Skeletal muscle satellite cell (primary cell): ENCODE results near the gene CHAMP1.
"Not testable (repeated sequence)": the region's sequence is repeated elsewhere in the genome, so short reads cannot be mapped to it uniquely, and the experiment has no call there.

Experiments
- H3K27me3 ChIP-seq: 2 replicates; pipeline ENCODE4 v1.7.0; 2013; ENCODE audit warnings: low read length; ENCODE audit not compliant: control insufficient read depth, insufficient read depth
- H3K36me3 ChIP-seq: 2 replicates; pipeline ENCODE4 v1.7.0; 2013; ENCODE audit warnings: mild to moderate bottlenecking, control low read depth, low read length; ENCODE audit not compliant: insufficient read depth
- H3K4me1 ChIP-seq: 2 replicates; pipeline ENCODE4 v1.7.0; 2013; ENCODE audit warnings: low read length; ENCODE audit not compliant: control insufficient read depth, insufficient read depth
- H3K4me2 ChIP-seq: 2 replicates; pipeline ENCODE4 v1.7.0; 2013; ENCODE audit warnings: mild to moderate bottlenecking, low read length
- H3K4me3 ChIP-seq: 2 replicates; pipeline ENCODE4 v1.7.0; 2013; ENCODE audit warnings: low read length
- H3K9ac ChIP-seq: 2 replicates; pipeline ENCODE4 v1.7.0; 2013; ENCODE audit warnings: mild to moderate bottlenecking, low read depth, low read length, moderate library complexity
- H3K9me3 ChIP-seq: replicated peaks from 2 replicates; pipeline ENCODE4 v1.7.0; 2013; ENCODE audit warnings: mild to moderate bottlenecking, control low read depth, low read length

CHAMP1 gene

GRCh38 chr13:114321256-114321655 lies 7.0 kb downstream of the CHAMP1 start:
- no peak overlapping the region for H3K4me3 ChIP-seq
- peaks cover 33% of the 10 kb centered on the region for H3K4me1 ChIP-seq
- H3K9ac ChIP-seq = no peak overlapping the region
- no peaks in the 10 kb centered on the region for H3K9me3 ChIP-seq
- no peaks in the 10 kb centered on the region for H3K27me3 ChIP-seq
- H3K36me3 ChIP-seq = peaks cover 58% of the 10 kb centered on the region
- H3K4me2 ChIP-seq = no peak overlapping the region

DNA sequence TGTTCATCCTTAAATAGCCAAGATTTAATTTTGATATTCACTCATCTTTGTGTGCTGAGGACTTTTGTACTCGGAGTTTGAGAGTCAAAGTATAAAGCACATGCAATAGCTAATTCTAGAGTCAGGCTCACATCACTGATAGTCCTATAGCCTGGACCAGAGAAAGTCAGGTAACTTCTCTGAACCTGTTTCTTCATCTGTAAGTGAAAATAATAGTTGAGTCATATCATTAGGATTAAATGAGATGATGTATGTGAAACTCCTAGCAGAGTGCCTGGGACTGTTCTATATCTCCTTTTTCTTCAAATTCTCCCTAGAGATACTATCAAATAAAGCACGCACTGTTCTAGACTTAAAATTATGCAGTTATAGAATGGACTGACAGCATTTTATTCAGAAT lies 9.0 kb downstream of the CHAMP1 start:
- no peak overlapping the region for H3K9ac ChIP-seq
- no peaks in the 10 kb centered on the region for H3K9me3 ChIP-seq
- no peak overlapping the region for H3K4me3 ChIP-seq
- no peaks in the 10 kb centered on the region for H3K27me3 ChIP-seq
- peaks cover 21% of the 10 kb centered on the region for H3K4me1 ChIP-seq
- H3K36me3 ChIP-seq = peaks cover 72% of the 10 kb centered on the region
- no peak overlapping the region for H3K4me2 ChIP-seq

GRCh38 chr13:114324334-114324733 lies 10.0 kb downstream of the CHAMP1 start:
- Histone ChIP-seq H3K4me2 (no peak overlapping the region), H3K4me3 (no peak overlapping the region), H3K36me3 (peaks cover 80% of the 10 kb centered on the region), H3K9ac (no peak overlapping the region), H3K9me3 (no peaks in the 10 kb centered on the region), H3K27me3 (no peaks in the 10 kb centered on the region), H3K4me1 (peaks cover 11% of the 10 kb centered on the region)

- Histone ChIP-seq H3K4me1 (no peaks in the 10 kb centered on the region), H3K27me3 (no peaks in the 10 kb centered on the region), H3K9ac (no peak overlapping the region), H3K36me3 (peaks cover 75% of the 10 kb centered on the region), H3K9me3 (no peaks in the 10 kb centered on the region), H3K4me2 (no peak overlapping the region), H3K4me3 (no peak overlapping the region)
These were observed 11.4 kb downstream of the CHAMP1 start for GRCh38 chr13:114325729-114326128.

GRCh38 chr13:114328034-114328433 lies 13.7 kb downstream of the CHAMP1 start:
- Histone ChIP-seq H3K4me3 (no peak overlapping the region), H3K4me2 (no peak overlapping the region), H3K27me3 (no peaks in the 10 kb centered on the region), H3K4me1 (no peaks in the 10 kb centered on the region), H3K9ac (no peak overlapping the region), H3K36me3 (peaks cover 54% of the 10 kb centered on the region), H3K9me3 (no peaks in the 10 kb centered on the region)

DNA sequence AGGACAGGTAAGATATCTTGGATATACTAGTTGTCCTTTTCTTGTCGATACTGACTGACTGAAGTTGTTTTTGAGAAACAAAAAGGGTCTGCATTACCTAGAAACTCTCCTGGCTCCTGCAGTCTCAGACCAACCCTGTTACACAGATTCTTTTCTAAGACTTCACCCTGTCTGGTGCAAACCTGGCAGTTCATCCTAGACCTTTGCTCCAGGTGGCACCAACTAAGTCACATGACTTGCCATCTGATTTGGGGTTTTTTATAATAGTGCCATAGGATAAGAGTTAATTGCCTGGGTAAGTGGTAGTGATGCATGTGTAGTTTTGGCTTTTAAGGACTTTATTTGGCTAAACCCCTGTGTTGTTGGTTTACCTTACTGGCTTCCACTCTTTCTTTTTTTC lies 14.3 kb downstream of the CHAMP1 start:
- H3K4me2 ChIP-seq = no peak overlapping the region
- no peak overlapping the region for H3K9ac ChIP-seq
- no peaks in the 10 kb centered on the region for H3K9me3 ChIP-seq
- no peaks in the 10 kb centered on the region for H3K27me3 ChIP-seq
- H3K4me3 ChIP-seq = no peak overlapping the region
- no peaks in the 10 kb centered on the region for H3K4me1 ChIP-seq
- H3K36me3 ChIP-seq = peaks cover 49% of the 10 kb centered on the region

DNA sequence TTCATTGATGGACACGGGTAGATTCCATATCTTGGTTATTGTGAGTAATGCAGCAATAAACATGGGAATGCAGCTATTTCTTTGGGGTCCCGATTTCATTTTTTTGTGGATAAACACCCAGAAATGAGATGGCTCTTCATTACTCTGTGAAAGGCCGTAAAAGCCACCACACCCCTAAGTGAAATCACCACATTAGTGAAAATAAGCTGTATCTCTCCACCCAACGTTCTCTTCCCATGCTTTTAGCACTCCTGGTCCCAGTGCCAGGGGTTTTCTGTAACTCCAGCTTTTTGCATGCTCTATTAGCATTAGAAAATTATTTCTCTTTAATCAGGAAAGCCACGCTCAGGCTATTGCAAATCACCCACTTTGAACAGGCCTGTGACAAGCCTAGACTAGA lies 15.8 kb downstream of the CHAMP1 start:
- Histone ChIP-seq H3K4me1 (no peaks in the 10 kb centered on the region), H3K36me3 (peaks cover 34% of the 10 kb centered on the region), H3K27me3 (no peaks in the 10 kb centered on the region), H3K4me3 (no peak overlapping the region), H3K9ac (no peak overlapping the region), H3K4me2 (no peak overlapping the region), H3K9me3 (no peaks in the 10 kb centered on the region)

DNA sequence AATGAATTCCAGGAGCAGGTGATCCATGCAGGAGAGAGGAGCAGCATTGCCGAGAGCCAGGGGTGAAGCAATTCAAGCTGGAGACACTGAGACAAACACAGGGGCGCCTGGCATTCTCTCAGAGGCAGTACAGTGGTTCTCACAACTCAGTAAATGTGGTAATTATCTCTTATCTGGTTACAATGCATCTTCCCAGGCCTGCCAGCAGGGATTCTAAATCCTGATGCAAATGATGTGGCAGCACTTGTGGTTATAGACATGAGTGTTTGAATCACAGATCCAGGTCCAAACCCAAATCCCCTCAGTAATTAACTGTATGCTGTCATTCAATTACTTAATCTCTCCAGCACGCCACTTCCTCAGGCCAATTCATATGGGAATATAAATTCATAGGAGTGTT lies 19.6 kb downstream of the CHAMP1 start:
- H3K36me3 ChIP-seq, H3K27me3 ChIP-seq, H3K9ac ChIP-seq, H3K4me3 ChIP-seq, H3K4me2 ChIP-seq, H3K9me3 ChIP-seq, H3K4me1 ChIP-seq: not testable (repeated sequence)

- no peak overlapping the region for H3K4me3 ChIP-seq
- no peaks in the 10 kb centered on the region for H3K9me3 ChIP-seq
- no peaks in the 10 kb centered on the region for H3K36me3 ChIP-seq
- no peak overlapping the region for H3K9ac ChIP-seq
- H3K4me2 ChIP-seq = no peak overlapping the region
- H3K27me3 ChIP-seq = no peaks in the 10 kb centered on the region
- H3K4me1 ChIP-seq = no peaks in the 10 kb centered on the region
These were observed 20.2 kb downstream of the CHAMP1 start for GRCh38 chr13:114334305-114335053.

DNA sequence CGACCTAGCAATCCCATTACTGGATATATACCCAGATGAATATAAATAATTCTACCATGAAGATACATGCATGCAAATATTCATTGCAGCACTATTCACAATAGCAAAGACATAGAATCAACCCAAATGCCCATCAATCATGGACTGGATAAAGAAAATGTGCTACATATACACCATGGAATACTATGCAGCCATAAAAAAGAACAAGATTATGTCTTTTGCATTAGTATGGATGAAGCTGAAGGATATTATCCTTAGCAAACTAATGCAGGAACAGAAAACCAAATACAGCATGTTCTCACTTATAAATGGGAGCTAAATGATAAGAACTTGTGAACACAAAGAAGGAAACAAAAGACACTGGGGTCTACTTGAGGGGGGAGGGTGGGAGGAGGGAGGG lies 22.2 kb downstream of the CHAMP1 start:
- H3K4me2 ChIP-seq, H3K9ac ChIP-seq, H3K36me3 ChIP-seq, H3K9me3 ChIP-seq, H3K27me3 ChIP-seq, H3K4me3 ChIP-seq, H3K4me1 ChIP-seq: not testable (repeated sequence)

GRCh38 chr13:114338959-114339358 lies 24.7 kb downstream of the CHAMP1 start:
- Histone ChIP-seq H3K9ac (no peak overlapping the region), H3K9me3 (no peaks in the 10 kb centered on the region), H3K4me1 (no peaks in the 10 kb centered on the region), H3K27me3 (no peaks in the 10 kb centered on the region), H3K4me3 (no peak overlapping the region), H3K4me2 (no peak overlapping the region), H3K36me3 (no peaks in the 10 kb centered on the region)

DNA sequence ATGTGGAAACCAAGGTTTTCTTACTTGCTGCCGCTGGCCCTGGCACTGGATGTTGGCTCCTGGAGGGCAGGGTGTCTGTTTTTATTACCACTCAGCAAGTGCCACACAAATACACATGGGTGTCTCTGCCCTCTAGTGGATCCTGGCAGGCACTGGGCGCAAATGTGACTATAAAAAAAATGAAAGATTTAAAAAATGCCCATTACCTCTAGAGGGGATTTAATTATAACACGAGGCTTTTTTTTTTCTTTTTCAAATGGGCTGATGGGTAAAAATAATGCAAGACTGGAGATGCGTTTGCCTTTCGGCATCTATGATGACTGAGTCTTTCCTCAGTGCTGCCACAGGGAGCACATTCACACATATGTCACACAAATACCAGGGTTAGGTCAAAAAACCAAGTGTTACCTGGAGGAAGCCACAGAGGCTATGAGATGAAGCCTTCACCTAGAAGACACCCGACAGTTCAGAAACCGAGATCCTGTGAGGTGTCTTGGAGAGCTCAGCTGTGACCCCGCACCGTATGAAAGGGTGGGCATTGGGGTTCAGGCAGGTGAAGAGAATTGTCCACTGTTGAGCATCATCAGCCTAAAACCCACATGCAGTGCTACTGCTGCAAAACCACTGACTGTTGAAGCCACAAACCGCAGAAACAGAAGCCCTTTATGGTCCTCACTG lies 25.7 kb downstream of the CHAMP1 start:
- Histone ChIP-seq H3K9ac (no peak overlapping the region), H3K4me2 (peak overlapping the region; percentile 1), H3K9me3 (no peaks in the 10 kb centered on the region), H3K4me3 (no peak overlapping the region), H3K27me3 (no peaks in the 10 kb centered on the region), H3K4me1 (no peaks in the 10 kb centered on the region), H3K36me3 (no peaks in the 10 kb centered on the region)
